ENCODE data around the gene TEX29.

TEX29 gene

DNA sequence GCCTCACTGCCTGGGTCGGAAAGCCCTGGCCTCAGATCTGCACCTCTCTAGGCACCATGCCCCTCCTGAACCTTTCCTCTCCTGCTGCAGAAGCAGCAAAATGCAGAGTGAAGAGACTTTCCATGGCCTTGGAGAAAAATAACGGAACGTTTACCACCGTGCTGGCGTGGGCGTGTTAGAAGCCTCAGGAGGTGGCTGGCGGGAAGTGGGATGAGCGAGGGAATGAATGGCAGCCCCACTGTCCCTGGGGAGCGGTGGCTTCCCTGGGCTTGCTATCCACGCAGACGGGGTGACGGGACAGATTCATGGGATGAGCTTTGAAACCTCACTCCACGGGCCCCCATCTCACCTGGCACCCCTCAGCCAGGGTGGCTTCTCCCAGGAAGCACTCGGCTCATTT is 4.3 kb downstream of the TEX29 start:
- in situ Hi-C loops (cut with HindIII; ENCODE audit: low pct_ligation_motif_present, low sequenced_read_pairs): no loop called here
- Histone ChIP-seq H3K4me3 (ENCODE audit: low read depth, low read length) (no peak overlapping the region), H3K36me3 (replicated peaks) (no peaks in the 10 kb centered on the region), H3K27me3 (replicated peaks) (no peaks in the 10 kb centered on the region), H3K27ac (no peak overlapping the region)
- TF ChIP-seq, protein P1, sequence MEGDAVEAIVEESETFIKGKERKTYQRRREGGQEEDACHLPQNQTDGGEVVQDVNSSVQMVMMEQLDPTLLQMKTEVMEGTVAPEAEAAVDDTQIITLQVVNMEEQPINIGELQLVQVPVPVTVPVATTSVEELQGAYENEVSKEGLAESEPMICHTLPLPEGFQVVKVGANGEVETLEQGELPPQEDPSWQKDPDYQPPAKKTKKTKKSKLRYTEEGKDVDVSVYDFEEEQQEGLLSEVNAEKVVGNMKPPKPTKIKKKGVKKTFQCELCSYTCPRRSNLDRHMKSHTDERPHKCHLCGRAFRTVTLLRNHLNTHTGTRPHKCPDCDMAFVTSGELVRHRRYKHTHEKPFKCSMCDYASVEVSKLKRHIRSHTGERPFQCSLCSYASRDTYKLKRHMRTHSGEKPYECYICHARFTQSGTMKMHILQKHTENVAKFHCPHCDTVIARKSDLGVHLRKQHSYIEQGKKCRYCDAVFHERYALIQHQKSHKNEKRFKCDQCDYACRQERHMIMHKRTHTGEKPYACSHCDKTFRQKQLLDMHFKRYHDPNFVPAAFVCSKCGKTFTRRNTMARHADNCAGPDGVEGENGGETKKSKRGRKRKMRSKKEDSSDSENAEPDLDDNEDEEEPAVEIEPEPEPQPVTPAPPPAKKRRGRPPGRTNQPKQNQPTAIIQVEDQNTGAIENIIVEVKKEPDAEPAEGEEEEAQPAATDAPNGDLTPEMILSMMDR (IDR thresholded peaks at IDR 0.05; ENCODE audit: low read depth, low read length, missing control alignments): no peak
- DNase-seq: no peak

DNA sequence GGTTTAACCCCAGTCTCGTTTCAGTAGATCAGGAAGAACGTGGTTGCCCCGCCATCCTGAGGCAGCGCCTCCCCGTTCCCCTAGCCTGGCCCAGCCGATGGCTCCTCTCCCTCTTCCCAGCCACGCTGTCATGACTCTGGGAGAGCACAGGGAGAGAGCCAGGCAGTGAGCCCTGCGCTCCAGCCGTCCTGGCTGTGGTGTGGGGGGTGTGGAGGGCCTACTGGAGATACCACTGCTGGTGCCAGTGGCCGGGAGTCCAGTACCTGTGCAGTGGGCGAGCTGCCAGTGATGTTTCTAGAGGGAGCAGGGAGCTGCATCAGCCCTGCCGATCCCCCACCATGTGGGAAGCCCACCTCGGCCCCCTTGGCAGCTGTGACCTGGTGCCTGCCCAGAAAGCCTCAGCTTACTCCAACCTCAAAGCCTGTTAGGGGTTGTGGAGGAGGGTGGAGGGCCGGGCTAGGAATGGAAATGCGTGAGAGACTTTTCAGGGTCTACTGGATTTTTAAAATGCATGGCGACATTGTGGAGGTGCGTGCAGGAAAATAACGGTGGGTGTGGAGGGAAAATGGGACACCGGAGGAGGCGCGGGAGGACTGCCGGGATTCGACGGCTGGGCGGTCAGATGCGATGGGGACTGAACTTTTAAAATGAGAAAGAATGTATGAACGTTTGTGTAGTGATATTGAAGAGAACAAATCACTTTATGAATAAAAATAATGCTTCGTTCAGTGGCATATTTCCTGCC is 4.9 kb downstream of the TEX29 start:
- TF ChIP-seq, protein P1 (IDR thresholded peaks at IDR 0.05; ENCODE audit: low read depth, low read length, missing control alignments): no peak
- no peak overlapping the region for H3K27ac ChIP-seq
- in situ Hi-C loops (cut with HindIII; ENCODE audit: low pct_ligation_motif_present, low sequenced_read_pairs): no loop called here
- H3K27me3 ChIP-seq (replicated peaks): no peaks in the 10 kb centered on the region
- H3K4me3 ChIP-seq (ENCODE audit: low read depth, low read length): no peak overlapping the region
- no peak for DNase-seq
- no peaks in the 10 kb centered on the region for H3K36me3 ChIP-seq (replicated peaks)

DNA sequence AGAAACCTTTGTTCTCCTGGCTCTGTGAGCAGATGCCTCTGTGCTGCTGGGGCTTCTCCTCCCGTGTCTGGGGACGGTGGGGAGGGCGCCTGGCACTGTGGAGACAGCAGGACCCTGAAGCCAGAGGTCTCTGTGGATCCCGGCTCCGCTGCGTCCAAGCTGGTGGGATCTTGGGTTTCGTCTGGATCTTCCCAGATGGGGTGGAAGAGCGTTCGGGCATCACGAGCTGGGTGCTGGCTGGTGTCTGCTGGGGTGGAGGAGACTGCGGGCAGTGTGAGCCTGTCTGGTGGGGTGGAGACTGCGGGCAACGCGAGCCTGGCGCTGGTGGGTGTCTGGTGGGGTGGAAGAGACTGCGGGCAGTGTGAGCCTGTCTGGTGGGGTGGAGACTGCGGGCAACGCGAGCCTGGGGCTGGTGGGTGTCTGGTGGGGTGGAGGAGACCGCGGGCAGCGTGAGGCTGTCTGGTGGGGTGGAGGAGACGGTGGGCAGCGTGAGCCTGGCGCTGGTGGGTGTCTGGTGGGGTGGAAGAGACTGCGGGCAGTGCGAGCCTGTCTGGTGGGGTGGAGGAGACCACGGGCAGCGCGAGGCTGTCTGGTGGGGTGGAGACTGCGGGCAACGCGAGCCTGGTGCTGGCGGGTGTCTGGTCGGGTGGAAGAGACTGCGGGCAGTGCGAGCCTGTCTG is 5.6 kb downstream of the TEX29 start:
- Histone ChIP-seq H3K27ac (no peak overlapping the region), H3K36me3 (replicated peaks) (no peaks in the 10 kb centered on the region), H3K27me3 (replicated peaks) (no peaks in the 10 kb centered on the region), H3K4me3 (ENCODE audit: low read depth, low read length) (no peak overlapping the region)
- in situ Hi-C loops (cut with HindIII; ENCODE audit: low pct_ligation_motif_present, low sequenced_read_pairs): no loop called here
- no peak for DNase-seq
- TF ChIP-seq, protein P1 (IDR thresholded peaks at IDR 0.05; ENCODE audit: low read depth, low read length, missing control alignments): no peak

DNA sequence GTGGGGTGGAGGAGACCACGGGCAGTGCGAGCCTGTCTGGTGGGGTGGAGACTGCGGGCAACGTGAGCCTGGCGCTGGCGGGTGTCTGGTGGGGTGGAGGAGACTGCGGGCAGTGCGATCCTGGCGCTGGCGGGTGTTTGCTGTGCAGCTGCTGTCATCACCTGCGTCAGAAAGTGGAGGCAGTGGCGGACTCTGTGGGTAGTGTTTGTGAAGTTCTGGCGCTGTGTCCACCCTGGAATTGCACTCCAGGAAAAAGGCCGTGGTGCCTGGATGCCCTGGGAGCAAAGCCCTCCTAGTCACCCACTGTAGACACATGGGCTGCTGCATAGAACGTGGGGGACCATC is 6.2 kb downstream of the TEX29 start:
- in situ Hi-C loops (cut with HindIII; ENCODE audit: low pct_ligation_motif_present, low sequenced_read_pairs): no loop called here
- Histone ChIP-seq H3K27me3 (replicated peaks) (no peaks in the 10 kb centered on the region), H3K4me3 (ENCODE audit: low read depth, low read length) (no peak overlapping the region), H3K27ac (no peak overlapping the region), H3K36me3 (replicated peaks) (no peaks in the 10 kb centered on the region)
- DNase-seq: no peak
- TF ChIP-seq, protein P1 (IDR thresholded peaks at IDR 0.05; ENCODE audit: low read depth, low read length, missing control alignments): no peak

DNA sequence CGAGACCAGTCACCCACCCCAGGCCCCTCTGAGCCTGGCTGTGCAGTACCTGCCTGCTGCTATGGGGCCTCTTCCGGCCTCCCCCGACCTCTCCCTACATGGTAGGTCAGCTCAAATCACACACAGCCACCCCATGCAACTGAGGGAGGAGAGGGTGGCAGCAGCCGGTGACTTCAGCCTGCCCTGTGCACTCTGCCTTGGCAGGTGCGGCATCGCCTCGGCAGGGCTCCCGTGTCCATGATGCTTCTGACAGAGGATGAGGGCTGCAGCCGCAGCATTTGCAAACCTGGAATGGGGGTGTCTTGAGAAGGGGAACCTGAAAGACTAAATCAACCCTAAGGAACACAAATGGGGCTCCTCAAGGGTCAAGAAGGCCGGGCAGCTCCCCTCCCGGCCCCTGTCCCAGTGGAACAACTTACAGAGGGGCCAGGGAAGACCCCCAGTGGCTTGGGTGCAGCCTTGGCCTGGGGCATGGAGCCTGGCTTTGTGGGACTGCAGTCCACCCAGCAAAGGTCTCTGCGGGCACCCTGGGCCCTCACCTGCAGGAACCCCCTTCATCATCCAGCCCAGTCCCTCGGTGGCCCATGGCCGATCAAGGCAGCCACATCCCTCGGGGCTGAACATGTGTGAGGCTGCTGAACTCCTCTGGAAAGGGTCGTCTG is 6.7 kb downstream of the TEX29 start:
- in situ Hi-C loops (cut with HindIII; ENCODE audit: low pct_ligation_motif_present, low sequenced_read_pairs): no loop called here
- TF ChIP-seq, protein P1 (IDR thresholded peaks at IDR 0.05; ENCODE audit: low read depth, low read length, missing control alignments): no peak
- no peak overlapping the region for H3K27ac ChIP-seq
- no peaks in the 10 kb centered on the region for H3K27me3 ChIP-seq (replicated peaks)
- H3K4me3 ChIP-seq (ENCODE audit: low read depth, low read length): no peak overlapping the region
- no peak for DNase-seq
- no peaks in the 10 kb centered on the region for H3K36me3 ChIP-seq (replicated peaks)
